ENCODE measurements around the gene RGS9.

Gene RGS9

DNA sequence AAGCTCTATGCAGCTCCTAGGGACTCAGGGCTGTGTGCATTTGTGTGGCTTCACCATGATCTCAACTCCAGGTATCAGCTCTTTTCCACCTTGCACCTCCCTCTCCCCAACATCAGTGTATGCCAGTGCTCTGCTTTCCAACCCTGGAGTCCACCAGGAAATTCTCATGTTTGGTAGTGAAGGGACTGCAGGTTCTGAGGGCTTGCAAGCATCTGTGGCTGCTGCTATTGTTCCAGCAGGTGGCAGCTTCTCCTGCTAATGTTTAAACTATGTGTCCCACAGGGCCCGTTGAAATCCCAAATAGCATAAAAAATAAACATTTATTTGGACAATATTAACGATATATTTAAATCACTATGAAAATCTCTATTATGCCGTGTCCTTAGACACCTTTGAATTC, 82.0 kb downstream of the RGS9 start:
- peak; percentile 31 for DNase-seq (ENCODE audit: low spot score)

GRCh38 chr17:65219707-65220106, 82.5 kb downstream of the RGS9 start:
- no peak for DNase-seq (ENCODE audit: low spot score)

DNA sequence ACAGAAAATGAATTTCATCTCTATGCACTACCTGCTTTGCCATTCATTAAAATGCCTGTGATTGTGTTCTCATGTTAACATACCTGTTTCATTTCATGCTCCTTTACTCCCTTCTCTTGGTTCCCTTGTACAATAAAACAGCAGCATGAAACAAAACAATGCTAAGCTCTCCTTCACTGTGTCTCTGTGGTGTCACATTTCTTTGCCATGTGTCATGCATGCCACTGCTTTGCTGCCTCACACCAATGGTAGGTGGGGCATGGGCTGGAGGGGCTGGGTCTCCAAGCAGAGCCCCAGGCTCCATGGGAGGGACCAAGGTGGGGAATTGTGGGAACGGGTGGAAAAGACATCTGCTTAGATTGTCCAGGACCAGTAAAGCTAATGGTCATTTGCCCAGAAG, 83.6 kb downstream of the RGS9 start:
- peak; percentile 58 for DNase-seq (ENCODE audit: low spot score)

- DNase-seq (ENCODE audit: low spot score): peak; percentile 48
Observed at GRCh38 chr17:65222214-65222738, 85.1 kb downstream of the RGS9 start.

DNA sequence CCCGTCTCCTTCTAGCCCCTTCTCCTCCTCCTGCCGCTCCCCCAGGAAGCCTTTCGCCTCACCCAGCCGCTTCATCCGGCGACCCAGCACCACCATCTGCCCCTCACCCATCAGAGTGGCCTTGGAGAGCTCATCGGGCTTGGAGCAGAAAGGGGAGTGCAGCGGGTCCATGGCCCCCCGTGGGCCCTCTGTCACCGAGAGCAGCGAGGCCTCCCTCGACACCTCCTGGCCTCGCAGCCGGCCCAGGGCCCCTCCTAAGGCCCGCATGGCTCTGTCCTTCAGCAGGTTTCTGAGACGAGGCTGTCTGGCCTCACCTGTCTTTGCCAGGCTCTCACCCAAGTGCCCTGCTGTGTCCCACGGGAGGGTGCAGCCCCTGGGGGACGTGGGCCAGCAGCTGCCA, 87.9 kb downstream of the RGS9 start:
- DNase-seq (ENCODE audit: low spot score): no peak

GRCh38 chr17:65226227-65226626, 89.1 kb downstream of the RGS9 start:
- no peak for DNase-seq (ENCODE audit: low spot score)

DNA sequence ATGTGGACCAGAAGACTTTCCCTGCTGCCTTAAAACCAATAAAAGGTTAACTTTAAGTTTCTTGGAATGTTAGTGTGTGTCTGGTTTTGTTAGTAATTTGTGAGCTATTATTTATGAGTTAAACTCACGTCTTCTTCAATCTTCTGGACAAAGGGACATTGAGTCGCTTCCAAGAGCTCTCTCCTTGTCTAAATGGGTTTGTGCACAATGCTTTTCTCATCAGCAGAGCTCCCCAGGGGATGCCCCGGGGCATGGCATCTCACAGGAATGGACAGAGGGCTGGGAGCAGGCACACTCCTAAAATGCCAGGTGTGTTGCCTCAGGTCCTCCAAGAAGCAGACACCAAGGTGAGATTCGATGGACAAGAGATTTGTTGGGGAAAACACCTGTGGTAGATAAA, 90.5 kb downstream of the RGS9 start:
- DNase-seq (ENCODE audit: low spot score): no peak

DNA sequence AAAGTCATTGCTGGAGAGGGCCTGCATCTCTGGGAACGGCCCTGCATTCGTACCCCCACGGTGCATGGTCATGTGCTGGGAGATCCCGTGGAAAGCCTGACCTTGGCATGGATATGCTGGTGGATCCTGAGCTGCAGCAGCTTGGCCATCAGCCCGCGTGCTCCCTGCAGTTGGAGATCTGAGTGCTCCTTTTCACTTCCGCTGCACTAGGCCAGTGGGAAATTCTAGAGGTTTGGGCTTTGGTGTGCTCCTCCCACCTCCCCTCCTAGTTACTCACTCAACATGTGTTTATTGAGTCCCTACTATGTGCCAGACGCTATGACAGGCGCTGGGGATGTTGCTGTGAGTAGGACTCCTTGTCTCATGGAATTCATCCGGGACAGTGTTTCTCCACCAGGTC, 91.1 kb downstream of the RGS9 start:
- no peak for DNase-seq (ENCODE audit: low spot score)

GRCh38 chr17:65228734-65229620, 91.8 kb downstream of the RGS9 start:
- no peak for DNase-seq (ENCODE audit: low spot score)

DNA sequence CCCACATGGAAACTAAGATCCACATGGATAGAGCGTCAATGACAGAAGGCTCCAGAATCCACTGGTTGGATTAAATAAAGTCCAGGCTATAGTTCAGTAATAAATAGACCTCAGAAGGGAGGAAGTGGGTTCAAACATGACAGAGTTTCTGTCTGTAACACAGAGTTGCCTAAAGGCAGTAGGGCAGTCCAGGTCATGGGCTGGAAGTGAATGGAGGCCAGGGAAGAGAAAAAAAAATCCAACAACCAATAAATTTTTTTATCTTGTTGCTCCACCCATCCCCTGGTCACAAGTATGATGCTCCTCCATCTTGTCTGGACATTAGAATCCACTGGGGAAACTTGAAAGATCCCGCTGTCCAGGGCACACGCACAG, 92.4 kb downstream of the RGS9 start:
- no peak for DNase-seq (ENCODE audit: low spot score)

- no peak for DNase-seq (ENCODE audit: low spot score)
Observed at GRCh38 chr17:65230040-65230439, 92.9 kb downstream of the RGS9 start.

DNA sequence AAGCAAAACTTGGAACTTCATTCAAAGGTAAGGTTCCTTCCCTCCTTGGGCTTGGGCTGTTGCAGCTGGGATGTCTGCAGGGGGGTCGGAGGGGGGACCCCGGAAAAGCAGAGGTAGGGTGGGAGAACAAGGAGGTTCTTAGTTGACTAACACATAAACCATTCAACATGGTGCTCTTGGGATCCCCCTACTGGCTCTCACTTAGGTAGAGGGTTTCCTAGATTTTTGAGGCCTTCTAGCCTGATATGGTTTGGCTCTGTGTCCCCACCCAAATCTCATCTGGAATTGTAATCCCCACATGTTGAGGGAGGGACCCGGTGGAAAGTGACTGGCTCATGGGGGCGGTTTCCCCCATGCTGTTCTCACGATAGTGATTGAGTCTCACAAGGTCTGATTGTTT, 93.9 kb downstream of the RGS9 start:
- no peak for DNase-seq (ENCODE audit: low spot score)

DNA sequence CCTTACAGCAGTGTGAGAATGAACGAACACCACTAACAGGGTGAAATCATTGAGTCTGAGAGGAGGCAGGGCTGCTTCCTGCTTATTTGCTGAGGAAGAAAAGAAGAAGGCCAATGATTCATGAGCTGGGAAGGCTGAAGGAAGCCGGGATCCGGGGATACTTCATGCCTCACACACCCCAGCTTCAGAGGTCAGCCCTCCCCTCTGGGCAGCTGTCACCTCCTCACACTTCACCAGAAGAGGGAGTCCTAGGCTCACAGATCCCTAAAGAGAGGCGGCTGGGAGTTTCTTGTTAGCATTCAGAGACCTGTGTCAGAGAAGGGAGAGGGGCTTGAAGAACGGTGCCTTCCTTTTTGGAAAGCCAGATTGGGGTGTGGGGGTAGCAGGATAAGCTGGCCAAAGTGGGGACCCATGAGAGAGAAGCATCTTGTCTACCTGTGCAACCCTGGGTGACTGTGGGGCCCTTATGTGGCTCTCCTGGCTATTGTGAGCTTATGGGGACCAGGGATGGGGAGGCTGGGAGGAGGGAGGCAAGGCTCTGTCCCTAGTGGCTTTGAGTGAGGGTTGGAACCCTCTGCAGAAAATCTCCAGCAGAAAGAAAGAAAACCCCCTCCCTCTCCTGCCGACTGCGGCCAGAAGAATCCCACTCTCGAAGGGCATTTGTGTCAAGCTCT, 94.6 kb downstream of the RGS9 start:
- DNase-seq (ENCODE audit: low spot score): peak; percentile 95

DNA sequence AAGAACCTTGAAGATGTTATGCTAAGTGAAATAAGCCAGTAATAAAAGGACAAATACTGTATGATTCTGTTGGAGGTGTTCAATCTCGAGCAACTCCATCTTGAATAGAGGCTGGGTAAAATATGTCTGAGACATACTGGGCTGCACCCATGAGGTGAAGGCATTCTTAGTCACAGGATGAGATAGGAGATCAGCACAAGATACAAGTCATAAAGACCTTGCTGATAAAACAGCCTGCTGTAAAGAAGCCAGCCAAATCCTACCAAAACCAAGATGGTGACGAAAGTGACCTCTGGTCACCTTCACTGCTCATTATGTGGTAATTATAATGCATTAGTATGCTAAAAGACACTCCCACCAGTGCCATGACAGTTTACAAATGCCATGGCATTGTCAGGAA, 98.1 kb downstream of the RGS9 start:
- DNase-seq (ENCODE audit: low spot score): no peak

DNA sequence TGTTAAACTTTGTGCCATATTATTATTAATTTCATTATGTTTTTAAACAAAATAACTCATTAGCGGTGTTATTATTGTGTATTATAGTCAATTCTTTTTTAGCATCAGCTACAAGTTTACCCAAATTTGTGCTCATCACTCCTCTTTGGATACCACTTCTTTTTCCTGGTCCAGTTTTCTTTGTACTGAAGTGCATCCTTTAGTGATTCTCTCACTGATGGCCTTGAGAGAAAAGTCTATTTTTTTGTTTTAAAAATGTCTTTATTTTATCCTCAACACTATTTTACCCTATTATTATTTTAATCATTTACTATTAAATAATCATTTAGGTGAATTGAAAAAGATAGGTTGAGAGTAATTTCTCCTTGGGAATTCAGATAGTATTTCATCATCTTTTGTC, 99.2 kb downstream of the RGS9 start:
- no peak for DNase-seq (ENCODE audit: low spot score)

DNA sequence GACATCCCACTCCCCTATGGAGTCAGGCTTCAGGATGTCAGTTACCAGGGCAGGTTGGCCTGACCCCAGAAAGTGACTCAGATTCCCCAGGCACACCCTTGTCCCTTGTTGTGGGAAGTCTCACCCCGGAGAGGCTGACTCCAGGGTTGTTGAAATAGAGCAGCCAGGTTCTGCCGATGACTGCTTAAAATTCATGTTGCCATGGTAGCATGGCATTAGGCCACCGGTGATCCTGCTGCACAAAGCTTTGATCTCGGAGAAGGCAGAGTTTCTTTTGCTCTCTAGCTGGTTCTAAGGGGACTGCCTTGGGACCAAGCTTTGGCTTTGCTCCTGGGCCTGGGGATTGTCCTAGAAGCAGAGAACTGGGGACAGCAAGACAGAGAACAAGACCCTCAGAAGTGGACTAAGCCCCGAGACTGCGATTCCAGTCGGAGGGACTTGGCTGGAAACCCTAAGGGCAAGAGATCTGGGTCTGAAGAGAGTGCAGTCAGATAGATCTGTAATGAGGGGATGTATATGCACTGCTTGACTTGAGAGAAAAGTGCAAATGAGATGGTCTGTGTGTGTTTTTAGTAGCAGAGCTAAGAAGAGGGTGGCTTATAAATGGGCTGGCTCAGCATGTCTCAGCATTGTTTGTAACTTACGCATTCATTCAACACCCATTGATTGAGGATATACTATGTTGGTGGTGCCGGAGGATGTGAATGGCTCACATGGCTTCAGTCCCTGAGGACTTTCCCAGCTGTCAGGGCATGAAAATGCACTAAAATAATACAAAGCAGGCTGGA, 106.9 kb downstream of the RGS9 start:
- peak; percentile 85 for DNase-seq (ENCODE audit: low spot score)

- DNase-seq (ENCODE audit: low spot score): no peak
Observed at GRCh38 chr17:65246252-65246651, 109.1 kb downstream of the RGS9 start.

DNA sequence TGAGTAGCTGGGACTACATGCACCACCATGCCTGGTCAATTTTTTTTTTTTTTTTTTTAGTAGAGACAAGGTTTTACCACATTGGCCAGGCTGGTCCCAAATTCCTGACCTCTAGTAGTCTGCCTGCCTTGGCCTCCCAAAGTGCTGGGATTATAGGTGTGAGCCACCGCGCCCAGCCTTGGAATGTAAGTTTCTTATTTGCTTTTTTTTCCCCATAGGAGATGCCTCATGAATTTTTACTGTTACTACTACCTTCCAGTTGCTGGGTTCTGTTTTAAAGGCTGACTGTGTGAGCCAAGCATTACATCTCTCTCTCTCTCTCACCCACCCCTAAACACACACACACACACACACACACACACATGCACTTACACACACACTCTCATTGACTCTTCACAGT, 112.6 kb downstream of the RGS9 start:
- no peak for DNase-seq (ENCODE audit: low spot score)

GRCh38 chr17:65254166-65254565, 117.0 kb downstream of the RGS9 start:
- DNase-seq (ENCODE audit: low spot score): peak; percentile 47

- DNase-seq (ENCODE audit: low spot score): no peak
Observed at GRCh38 chr17:65259281-65259680, 122.1 kb downstream of the RGS9 start.

DNA sequence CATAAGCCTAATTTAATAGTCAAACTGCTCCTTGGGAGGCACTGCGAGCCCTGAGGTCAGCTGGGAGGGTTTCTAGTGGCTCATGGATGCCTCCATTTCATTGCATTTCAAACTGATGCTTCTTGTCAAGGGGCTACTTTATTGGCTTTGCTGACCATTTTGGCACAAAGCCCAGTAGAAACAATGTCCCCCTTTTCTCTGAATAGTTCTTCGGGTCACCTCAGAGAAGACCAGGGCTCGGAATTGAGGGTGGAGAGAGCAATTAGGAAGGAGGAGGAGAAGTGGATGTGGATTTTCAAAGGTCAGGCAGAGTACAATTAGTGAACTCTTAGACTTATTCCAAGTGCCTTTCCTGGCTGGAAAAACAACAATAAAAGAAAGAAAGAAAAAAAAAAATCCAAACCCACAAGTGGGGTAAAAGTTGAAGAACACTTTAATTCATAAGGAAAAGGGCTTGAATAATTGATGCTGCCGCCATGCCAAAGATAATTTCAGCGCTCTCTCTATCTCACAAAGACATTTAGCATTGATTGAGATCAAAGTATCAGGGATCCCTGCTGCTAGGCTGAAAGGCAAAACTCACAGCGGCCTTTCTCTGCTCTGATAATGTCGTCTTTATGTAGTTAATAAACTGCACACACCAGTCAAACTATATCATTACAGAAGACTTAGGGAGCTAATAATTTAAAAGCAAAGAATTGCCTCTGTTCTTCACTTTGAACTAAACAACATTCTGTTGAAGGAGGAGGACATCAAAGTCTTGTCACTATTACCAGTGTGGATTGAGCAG, 122.7 kb downstream of the RGS9 start:
- DNase-seq (ENCODE audit: low spot score): no peak

GRCh38 chr17:65260626-65261025, 123.5 kb downstream of the RGS9 start:
- no peak for DNase-seq (ENCODE audit: low spot score)
